Measurements from ENCODE around the gene DYNC1I1.

Gene DYNC1I1

DNA sequence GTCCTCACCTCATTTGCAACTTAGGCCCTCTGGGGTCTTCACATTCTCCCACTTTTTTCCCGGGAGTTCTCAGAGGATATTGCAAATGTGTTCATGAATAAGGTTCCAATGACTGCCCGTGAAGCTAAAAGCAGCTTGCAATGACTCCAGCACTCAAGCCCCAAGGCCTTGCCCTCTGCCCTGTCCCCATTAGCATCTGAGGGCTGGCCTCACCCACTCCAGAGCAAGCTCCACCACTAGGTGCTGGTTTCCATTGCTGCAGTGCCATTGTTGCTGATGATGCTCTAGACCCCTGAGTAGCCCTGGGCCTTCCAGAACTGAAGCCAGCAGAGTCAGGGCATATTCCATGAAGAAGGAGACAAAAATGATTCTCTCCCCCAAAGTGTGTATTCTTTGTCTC is 236.8 kb downstream of the DYNC1I1 start:
- H3K4me1 Mint-ChIP-seq (ENCODE audit: low read depth): no peaks in the 10 kb centered on the region
- H3K36me3 Mint-ChIP-seq (ENCODE audit: low read depth): no peaks in the 10 kb centered on the region
- peaks cover 6% of the 10 kb centered on the region for H3K27me3 Mint-ChIP-seq (ENCODE audit: low read depth)
- H3K27ac Mint-ChIP-seq: no peak overlapping the region
- no peaks in the 10 kb centered on the region for H3K9me3 Mint-ChIP-seq
- no peak overlapping the region for H3K4me3 Mint-ChIP-seq

DNA sequence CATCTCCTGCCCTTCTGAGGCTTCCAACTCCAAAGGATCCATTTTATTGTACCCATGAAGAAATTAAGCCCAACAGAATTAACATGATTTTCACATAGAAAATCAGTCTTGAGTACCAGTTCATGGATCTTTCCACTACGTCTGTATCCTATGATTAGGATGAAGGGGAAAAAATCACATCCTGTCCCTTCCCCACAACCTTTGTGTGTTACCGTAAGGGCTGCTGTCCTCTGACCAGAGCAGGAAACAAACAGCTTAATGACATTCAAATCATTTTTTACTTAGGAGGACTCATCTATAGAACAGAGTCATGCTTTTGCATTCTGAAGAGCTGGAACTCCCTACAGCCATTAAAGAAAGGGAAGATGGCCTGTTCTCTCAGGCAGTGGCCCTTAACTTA is 241.5 kb downstream of the DYNC1I1 start:
- H3K27ac Mint-ChIP-seq: no peak overlapping the region
- no peaks in the 10 kb centered on the region for H3K36me3 Mint-ChIP-seq (ENCODE audit: low read depth)
- H3K9me3 Mint-ChIP-seq: no peaks in the 10 kb centered on the region
- no peak overlapping the region for H3K4me3 Mint-ChIP-seq
- peaks cover 10% of the 10 kb centered on the region for H3K27me3 Mint-ChIP-seq (ENCODE audit: low read depth)
- peaks cover 2% of the 10 kb centered on the region for H3K4me1 Mint-ChIP-seq (ENCODE audit: low read depth)

DNA sequence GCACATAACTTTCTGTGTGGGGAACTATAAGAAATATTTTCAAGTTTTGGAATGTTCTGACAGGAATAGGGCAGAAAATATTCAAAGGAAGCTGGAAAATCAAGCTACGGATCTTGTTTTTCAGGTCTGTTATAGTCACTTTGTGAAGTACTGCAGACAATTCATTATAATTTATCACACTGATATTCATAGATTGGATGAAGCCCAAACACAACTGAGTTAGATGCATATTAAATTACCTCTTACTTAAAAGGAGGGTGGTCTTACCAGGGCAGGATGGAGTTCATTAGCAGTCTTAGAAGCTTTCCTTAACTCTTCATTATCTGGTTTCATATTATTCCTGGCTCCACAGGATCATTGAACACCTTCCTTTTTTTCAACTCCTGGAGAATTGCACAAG is 242.3 kb downstream of the DYNC1I1 start:
- Mint-ChIP-seq H3K9me3 (no peaks in the 10 kb centered on the region), H3K4me1 (ENCODE audit: low read depth) (peaks cover 2% of the 10 kb centered on the region), H3K4me3 (no peak overlapping the region), H3K27me3 (ENCODE audit: low read depth) (peaks cover 10% of the 10 kb centered on the region), H3K27ac (no peak overlapping the region), H3K36me3 (ENCODE audit: low read depth) (no peaks in the 10 kb centered on the region)

DNA sequence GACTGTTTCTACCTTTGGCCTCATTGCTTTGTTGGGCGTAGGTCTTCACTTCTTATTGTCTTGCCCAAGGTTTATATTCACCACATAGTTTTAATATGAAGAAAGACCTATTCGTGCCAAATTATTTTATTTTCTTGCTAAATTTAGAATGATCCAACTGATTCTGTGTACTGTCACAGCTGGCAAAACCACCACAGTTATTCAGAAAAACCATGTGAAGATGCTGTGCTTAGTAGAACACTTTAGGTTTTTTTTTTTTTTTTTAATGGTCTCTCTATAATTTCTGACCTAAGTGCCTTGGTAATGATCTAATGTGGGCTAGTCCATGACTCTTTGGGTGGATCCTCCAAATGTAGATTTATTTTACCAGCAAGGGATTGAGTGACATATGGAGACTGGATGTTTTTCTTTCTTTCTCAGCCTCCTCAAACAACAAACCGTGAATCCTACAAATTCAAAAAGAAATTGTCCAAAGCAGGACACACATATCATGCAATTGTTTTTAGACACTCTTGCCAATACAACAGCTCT is 243.8 kb downstream of the DYNC1I1 start:
- no peaks in the 10 kb centered on the region for H3K9me3 Mint-ChIP-seq
- H3K4me3 Mint-ChIP-seq: no peak overlapping the region
- peaks cover 10% of the 10 kb centered on the region for H3K27me3 Mint-ChIP-seq (ENCODE audit: low read depth)
- H3K4me1 Mint-ChIP-seq (ENCODE audit: low read depth): peaks cover 2% of the 10 kb centered on the region
- H3K27ac Mint-ChIP-seq: no peak overlapping the region
- H3K36me3 Mint-ChIP-seq (ENCODE audit: low read depth): no peaks in the 10 kb centered on the region

DNA sequence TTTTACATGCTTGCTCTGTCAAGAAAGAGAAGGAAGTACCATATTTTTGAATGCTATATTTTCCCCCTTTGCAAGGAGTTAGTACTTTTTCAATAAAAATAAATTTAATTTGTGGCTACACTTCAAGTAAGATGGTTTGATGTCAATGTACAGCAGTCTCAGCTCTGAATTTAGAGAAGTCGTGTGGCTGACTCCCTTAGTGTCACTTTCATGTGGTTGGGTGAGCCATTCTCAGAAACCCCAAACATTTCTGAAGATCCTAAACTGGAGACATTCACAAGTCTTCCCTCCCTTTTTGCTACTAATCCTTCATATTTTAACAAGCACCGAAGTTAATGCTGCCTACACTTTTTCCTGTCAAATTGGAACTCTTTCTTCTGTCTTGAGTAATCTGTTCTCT is 244.4 kb downstream of the DYNC1I1 start:
- H3K27ac Mint-ChIP-seq: no peak overlapping the region
- no peaks in the 10 kb centered on the region for H3K36me3 Mint-ChIP-seq (ENCODE audit: low read depth)

DNA sequence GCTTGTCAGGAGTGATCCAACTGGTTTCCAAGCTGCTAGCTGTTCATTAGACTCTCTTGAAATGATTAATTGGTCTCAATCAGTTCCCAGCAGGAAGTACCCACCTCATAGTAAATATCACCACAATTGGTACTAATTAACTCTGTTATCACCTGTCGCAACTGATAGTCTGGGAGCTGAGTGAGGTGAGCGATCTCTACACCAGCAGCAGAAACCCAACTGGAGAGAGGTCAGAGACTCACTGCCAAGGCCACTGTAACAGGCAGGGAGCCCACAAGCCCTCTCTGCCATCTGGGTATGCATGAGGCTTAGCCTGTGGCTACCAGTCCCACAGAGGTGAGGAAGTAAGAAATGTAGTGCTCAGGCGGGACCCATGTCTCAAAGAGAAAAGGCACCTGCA is 245.5 kb downstream of the DYNC1I1 start:
- Mint-ChIP-seq H3K36me3 (ENCODE audit: low read depth) (no peaks in the 10 kb centered on the region), H3K4me1 (ENCODE audit: low read depth) (peaks cover 2% of the 10 kb centered on the region), H3K27ac (no peak overlapping the region), H3K9me3 (no peaks in the 10 kb centered on the region), H3K4me3 (no peak overlapping the region), H3K27me3 (ENCODE audit: low read depth) (peaks cover 10% of the 10 kb centered on the region)

More for the DNA sequence above, 244.4 kb downstream of the DYNC1I1 start:
- H3K4me3 Mint-ChIP-seq: no peak overlapping the region
- peaks cover 10% of the 10 kb centered on the region for H3K27me3 Mint-ChIP-seq (ENCODE audit: low read depth)
- peaks cover 2% of the 10 kb centered on the region for H3K4me1 Mint-ChIP-seq (ENCODE audit: low read depth)
- no peaks in the 10 kb centered on the region for H3K9me3 Mint-ChIP-seq

DNA sequence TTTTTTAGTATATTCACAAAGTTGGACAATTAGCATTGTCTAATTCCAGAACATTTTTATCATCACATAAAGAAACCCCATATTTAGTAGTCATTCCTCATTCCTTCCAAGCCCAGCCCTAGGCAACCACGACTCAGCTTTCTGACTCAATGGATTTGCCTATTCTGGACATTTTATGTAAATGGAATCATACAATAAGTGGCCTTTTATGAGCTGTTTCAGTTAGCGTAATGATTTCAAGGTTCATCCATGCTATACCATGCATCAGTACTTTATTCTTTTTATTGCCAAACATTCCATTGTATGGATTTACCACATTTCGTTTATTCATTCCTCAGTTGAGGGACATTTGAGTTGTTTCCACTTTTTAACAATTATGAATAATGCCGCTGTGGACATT is 249.2 kb downstream of the DYNC1I1 start:
- H3K4me1 Mint-ChIP-seq (ENCODE audit: low read depth): peaks cover 2% of the 10 kb centered on the region
- H3K4me3 Mint-ChIP-seq: no peak overlapping the region
- no peaks in the 10 kb centered on the region for H3K36me3 Mint-ChIP-seq (ENCODE audit: low read depth)
- no peak overlapping the region for H3K27ac Mint-ChIP-seq
- no peaks in the 10 kb centered on the region for H3K27me3 Mint-ChIP-seq (ENCODE audit: low read depth)
- no peaks in the 10 kb centered on the region for H3K9me3 Mint-ChIP-seq

DNA sequence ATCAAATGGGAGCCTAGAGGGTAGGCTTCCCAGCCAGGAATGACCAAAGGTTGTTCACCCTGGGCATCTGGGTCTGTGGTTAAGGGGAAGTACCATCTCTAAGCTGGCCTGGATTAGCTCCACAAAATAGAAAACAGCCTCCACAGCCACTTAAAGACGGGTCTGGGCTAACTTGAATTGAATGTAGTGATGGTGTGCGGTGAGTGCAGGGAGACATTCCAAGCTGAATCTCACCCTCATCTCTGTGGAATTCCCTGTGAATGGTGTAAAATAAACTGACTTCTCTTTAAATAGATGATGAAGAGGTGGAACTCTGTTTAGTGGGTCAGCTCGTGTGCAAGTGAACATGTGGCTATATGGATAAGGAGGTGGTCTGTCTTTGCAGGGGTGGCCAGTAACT is 251.0 kb downstream of the DYNC1I1 start:
- no peak overlapping the region for H3K4me3 Mint-ChIP-seq
- no peaks in the 10 kb centered on the region for H3K27me3 Mint-ChIP-seq (ENCODE audit: low read depth)
- H3K27ac Mint-ChIP-seq: no peak overlapping the region

DNA sequence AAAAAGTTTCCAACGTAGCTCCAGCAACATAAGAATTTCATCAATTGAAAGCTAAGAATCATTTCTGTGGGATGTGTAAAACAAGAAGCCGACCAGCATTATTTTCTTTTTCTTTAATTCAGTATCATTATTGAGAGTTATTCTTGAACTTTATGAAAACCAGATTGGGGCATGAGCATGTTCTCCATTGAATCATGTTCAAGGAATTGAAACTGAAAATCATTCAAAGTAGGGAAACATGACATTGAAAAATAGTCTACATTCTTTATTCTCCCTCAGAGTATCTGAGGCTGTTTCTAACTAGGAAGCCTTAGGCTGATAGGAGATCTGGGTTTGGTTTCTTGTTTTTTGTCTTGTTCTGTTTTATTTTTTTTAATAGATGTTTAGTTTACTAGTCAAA is 253.7 kb downstream of the DYNC1I1 start:
- no peaks in the 10 kb centered on the region for H3K36me3 Mint-ChIP-seq (ENCODE audit: low read depth)
- no peak overlapping the region for H3K4me3 Mint-ChIP-seq
- no peaks in the 10 kb centered on the region for H3K9me3 Mint-ChIP-seq
- H3K27ac Mint-ChIP-seq: no peak overlapping the region
- no peaks in the 10 kb centered on the region for H3K4me1 Mint-ChIP-seq (ENCODE audit: low read depth)
- no peaks in the 10 kb centered on the region for H3K27me3 Mint-ChIP-seq (ENCODE audit: low read depth)

More for the DNA sequence above, 251.0 kb downstream of the DYNC1I1 start:
- Mint-ChIP-seq H3K4me1 (ENCODE audit: low read depth) (no peaks in the 10 kb centered on the region), H3K9me3 (no peaks in the 10 kb centered on the region), H3K36me3 (ENCODE audit: low read depth) (no peaks in the 10 kb centered on the region)

DNA sequence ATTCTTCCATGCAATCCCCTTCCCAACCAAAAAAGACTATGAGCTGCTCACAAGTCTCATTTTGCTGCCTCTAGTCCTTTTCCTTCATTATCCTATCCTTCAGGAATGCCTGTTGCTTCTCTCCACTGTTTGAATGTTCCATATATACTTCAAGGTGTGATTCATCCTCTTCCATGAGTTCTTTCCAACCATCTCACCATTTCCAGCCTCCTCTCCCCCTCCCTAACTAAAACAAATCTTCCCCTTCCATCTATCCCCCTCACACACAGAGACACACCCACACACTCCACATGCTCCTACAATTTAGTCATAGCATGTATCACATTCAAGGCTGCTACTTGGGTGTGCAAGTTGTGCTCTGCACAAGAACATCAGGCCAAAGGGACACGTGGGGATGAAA is 254.3 kb downstream of the DYNC1I1 start:
- no peaks in the 10 kb centered on the region for H3K36me3 Mint-ChIP-seq (ENCODE audit: low read depth)
- H3K27ac Mint-ChIP-seq: no peak overlapping the region
- no peaks in the 10 kb centered on the region for H3K9me3 Mint-ChIP-seq
- H3K27me3 Mint-ChIP-seq (ENCODE audit: low read depth): no peaks in the 10 kb centered on the region
- no peak overlapping the region for H3K4me3 Mint-ChIP-seq
- no peaks in the 10 kb centered on the region for H3K4me1 Mint-ChIP-seq (ENCODE audit: low read depth)

DNA sequence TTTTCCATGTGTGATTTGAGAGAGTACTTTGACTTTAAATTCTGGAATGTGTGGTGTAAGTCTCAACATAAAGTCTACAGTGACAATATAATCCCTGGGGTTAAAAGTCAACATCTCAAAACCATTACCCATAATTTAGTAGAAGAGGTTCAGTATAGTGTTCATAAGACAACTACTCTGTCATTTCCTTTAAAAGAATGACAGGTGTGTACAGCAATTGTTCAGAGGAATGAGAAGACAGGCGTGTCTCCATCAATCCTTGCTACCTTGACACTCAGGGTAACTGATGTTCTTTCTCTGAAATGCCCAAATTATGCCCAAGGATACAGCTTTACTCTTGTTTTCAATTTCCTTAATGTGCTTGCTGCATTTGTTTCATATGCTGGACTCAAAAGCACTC is 256.4 kb downstream of the DYNC1I1 start:
- no peaks in the 10 kb centered on the region for H3K36me3 Mint-ChIP-seq (ENCODE audit: low read depth)
- no peaks in the 10 kb centered on the region for H3K4me1 Mint-ChIP-seq (ENCODE audit: low read depth)
- H3K4me3 Mint-ChIP-seq: no peak overlapping the region
- H3K27ac Mint-ChIP-seq: no peak overlapping the region
- no peaks in the 10 kb centered on the region for H3K9me3 Mint-ChIP-seq
- peaks cover 5% of the 10 kb centered on the region for H3K27me3 Mint-ChIP-seq (ENCODE audit: low read depth)

DNA sequence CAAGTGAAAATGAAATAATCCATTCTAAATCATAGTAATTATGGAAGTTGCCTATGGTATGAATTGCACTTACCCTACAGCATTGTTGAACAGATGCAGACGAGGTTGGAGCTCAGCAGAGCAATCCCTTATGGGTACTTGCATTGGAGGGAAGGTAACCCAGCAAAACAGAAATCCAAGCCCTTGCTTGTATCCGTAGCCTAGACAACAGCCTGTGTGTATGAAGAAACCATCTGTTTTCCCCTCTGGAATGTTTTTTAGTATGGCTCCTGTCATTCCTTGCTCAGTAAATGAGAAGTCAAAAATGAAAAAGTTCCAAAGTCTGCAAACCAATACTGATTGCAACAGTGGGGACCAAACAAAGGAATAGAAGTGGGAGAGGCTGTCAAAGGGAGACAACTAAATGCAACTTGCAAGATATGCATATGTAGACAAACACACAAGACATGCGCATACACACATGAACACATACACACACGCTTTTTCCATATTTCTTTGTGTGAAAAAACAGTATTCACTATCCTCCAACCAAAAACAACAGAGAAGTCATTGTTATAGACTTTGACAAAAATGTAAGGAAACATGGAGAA is 260.8 kb downstream of the DYNC1I1 start:
- no peaks in the 10 kb centered on the region for H3K9me3 Mint-ChIP-seq
- no peaks in the 10 kb centered on the region for H3K4me1 Mint-ChIP-seq (ENCODE audit: low read depth)
- H3K4me3 Mint-ChIP-seq: no peak overlapping the region
- no peaks in the 10 kb centered on the region for H3K36me3 Mint-ChIP-seq (ENCODE audit: low read depth)
- no peak overlapping the region for H3K27ac Mint-ChIP-seq
- peaks cover 7% of the 10 kb centered on the region for H3K27me3 Mint-ChIP-seq (ENCODE audit: low read depth)

DNA sequence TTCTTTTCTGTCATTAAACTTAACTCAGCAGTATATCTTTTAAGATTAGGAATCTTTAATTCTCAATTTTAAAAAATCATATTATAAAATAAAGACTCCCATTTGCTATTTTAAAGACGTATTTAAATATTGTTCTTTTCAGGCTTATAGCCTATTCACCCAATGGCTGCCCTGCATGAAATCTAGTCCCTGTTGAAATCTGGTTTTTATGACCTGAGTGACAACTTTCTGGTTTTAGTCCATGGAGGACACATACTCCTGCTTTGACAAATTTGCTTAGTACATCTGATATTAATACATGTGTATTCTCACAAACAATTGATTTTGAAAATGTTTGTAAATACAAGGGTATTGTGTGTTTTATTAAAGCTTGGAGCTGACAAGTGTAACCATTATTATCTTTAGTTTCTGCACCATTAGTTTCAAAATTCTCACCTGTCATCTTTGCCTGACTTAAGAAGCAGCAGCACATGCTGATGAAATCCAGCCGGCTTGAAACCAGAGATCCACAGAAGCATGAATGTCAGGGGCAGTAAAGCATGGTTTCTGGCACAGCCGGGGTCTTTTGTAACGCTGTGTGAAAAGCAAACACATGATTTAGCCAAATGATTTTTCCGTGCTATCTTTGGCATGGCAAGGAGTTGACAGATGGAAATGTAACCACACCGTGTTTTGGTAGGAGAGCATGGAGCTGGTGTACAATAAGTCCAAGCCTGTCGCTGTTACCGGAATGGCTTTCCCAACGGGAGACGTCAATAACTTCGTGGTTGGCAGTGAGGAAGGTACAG is 262.8 kb downstream of the DYNC1I1 start:
- Mint-ChIP-seq H3K4me1 (ENCODE audit: low read depth) (no peaks in the 10 kb centered on the region), H3K36me3 (ENCODE audit: low read depth) (no peaks in the 10 kb centered on the region), H3K27me3 (ENCODE audit: low read depth) (peaks cover 7% of the 10 kb centered on the region), H3K4me3 (no peak overlapping the region), H3K27ac (no peak overlapping the region), H3K9me3 (no peaks in the 10 kb centered on the region)

DNA sequence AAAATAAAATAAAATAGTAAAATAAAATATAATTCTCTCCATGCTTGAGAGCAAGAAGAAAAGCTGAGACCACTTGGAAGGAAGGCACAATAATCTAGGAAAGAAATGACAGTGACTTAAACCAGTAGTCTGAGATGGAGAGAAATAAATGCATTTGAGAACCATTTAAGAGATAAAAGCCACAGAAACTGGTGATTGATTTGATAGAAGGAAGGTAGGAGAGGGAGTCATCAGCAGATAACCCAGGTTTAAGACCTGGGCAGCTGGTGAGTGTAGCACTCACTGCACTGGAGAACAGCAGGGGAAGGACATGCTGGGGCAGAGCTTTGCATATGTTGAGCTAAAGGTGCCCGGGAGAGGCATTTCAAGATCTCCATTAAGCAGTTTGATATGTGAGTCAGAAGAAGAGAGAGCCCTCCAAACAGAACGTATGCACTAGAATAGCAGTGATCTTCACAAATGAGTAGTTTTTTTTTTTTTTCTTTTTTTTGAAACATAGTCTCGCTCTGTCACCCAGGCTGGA is 268.0 kb downstream of the DYNC1I1 start:
- H3K36me3 Mint-ChIP-seq (ENCODE audit: low read depth): no peaks in the 10 kb centered on the region
- H3K4me1 Mint-ChIP-seq (ENCODE audit: low read depth): no peaks in the 10 kb centered on the region
- no peaks in the 10 kb centered on the region for H3K9me3 Mint-ChIP-seq
- H3K4me3 Mint-ChIP-seq: no peak overlapping the region
- H3K27me3 Mint-ChIP-seq (ENCODE audit: low read depth): no peaks in the 10 kb centered on the region
- no peak overlapping the region for H3K27ac Mint-ChIP-seq

DNA sequence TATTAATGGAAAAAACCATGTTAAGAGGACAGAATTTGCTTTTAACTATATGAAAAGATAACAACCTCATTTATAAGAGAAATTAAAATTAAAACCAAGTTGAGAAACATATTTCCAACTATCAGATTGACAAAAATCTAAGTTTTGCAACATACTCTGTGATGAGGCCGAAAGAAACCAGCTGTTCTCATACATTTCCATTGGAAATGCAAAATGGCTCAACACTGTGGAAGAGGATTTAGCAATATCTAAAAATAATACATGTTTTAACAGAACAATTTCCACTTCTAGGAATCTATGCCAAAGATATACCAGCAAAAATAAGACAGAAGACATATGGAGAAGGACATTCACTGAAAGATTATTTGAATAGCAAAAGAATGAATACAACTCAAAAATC is 268.8 kb downstream of the DYNC1I1 start:
- Mint-ChIP-seq H3K4me3 (no peak overlapping the region), H3K27me3 (ENCODE audit: low read depth) (no peaks in the 10 kb centered on the region), H3K27ac (no peak overlapping the region), H3K4me1 (ENCODE audit: low read depth) (no peaks in the 10 kb centered on the region), H3K9me3 (no peaks in the 10 kb centered on the region), H3K36me3 (ENCODE audit: low read depth) (no peaks in the 10 kb centered on the region)
